NB4 (cell line): ENCODE measurements around the gene C11orf71.

Source experiments
- DNase-seq: peaks from one replicate; pipeline ENCODE4 v3.0.0; 2010; ENCODE audit warnings: low read depth
- H3K4me3 ChIP-seq: one replicate; pipeline ENCODE4 v1.5.1; 2011; ENCODE audit warnings: mild to moderate bottlenecking, low read depth, low read length, moderate library complexity
- MAX ChIP-seq: IDR thresholded peaks from 2 replicates; pipeline ENCODE4 v1.6.1; 2011; ENCODE audit warnings: low read depth, low read length
- MYC ChIP-seq: IDR thresholded peaks from 2 replicates; pipeline ENCODE4 v1.6.1; 2011; ENCODE audit warnings: low read depth, low read length
- POLR2A ChIP-seq: IDR thresholded peaks from 2 replicates; pipeline ENCODE4 v1.6.1; 2011; ENCODE audit warnings: mild to moderate bottlenecking; ENCODE audit not compliant: insufficient read length; ENCODE audit errors: extremely low read depth
- TF ChIP-seq, protein P1 (sequence below): IDR thresholded peaks from one replicate; pipeline ENCODE4 v1.5.1; 2012; ENCODE audit warnings: low read depth, low read length

Gene C11orf71

DNA sequence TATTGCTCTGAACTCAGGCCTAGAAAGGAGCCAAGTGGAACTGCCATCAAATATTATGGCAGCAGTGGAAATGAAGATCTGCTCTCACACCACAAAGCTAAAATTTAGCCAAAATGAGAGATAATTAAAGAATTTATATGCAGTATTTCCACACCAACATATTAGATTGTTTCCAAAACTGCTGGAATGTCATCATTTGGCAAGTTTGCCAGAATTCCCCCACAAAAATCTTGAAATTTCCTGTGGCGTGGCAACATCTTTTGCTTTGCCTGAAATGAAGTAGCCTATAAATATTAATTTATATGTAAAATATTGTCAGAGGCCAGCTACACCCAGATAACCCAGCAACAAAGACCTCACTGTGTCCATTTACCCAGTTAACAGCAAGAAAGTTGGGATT is 13.8 kb downstream of the C11orf71 start:
- TF ChIP-seq POLR2A (no peak), MYC (no peak), MAX (no peak)
- TF ChIP-seq, protein P1, sequence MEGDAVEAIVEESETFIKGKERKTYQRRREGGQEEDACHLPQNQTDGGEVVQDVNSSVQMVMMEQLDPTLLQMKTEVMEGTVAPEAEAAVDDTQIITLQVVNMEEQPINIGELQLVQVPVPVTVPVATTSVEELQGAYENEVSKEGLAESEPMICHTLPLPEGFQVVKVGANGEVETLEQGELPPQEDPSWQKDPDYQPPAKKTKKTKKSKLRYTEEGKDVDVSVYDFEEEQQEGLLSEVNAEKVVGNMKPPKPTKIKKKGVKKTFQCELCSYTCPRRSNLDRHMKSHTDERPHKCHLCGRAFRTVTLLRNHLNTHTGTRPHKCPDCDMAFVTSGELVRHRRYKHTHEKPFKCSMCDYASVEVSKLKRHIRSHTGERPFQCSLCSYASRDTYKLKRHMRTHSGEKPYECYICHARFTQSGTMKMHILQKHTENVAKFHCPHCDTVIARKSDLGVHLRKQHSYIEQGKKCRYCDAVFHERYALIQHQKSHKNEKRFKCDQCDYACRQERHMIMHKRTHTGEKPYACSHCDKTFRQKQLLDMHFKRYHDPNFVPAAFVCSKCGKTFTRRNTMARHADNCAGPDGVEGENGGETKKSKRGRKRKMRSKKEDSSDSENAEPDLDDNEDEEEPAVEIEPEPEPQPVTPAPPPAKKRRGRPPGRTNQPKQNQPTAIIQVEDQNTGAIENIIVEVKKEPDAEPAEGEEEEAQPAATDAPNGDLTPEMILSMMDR: no peak
- no peak overlapping the region for H3K4me3 ChIP-seq
- no peak for DNase-seq

GRCh38 chr11:114386131-114386530 is 14.2 kb downstream of the C11orf71 start:
- no peak for TF ChIP-seq MYC
- TF ChIP-seq MAX: no peak
- TF ChIP-seq, protein P1: no peak
- no peak for TF ChIP-seq POLR2A

GRCh38 chr11:114384487-114384886 is 15.8 kb downstream of the C11orf71 start:
- no peak overlapping the region for H3K4me3 ChIP-seq
- TF ChIP-seq MYC (no peak), MAX (no peak), POLR2A (no peak)
- TF ChIP-seq, protein P1: no peak
- peak; percentile 76 for DNase-seq

More at GRCh38 chr11:114386131-114386530, 14.2 kb downstream of the C11orf71 start:
- no peak for DNase-seq
- no peak overlapping the region for H3K4me3 ChIP-seq

- H3K4me3 ChIP-seq: no peak overlapping the region
- no peak for TF ChIP-seq MYC
- TF ChIP-seq MAX: no peak
- no peak for TF ChIP-seq POLR2A
- TF ChIP-seq, protein P1: no peak
- no peak for DNase-seq
Measured at GRCh38 chr11:114382509-114382908, 17.8 kb downstream of the C11orf71 start.

- no peak overlapping the region for H3K4me3 ChIP-seq
- TF ChIP-seq POLR2A (no peak), MAX (no peak)
- no peak for DNase-seq
Measured at GRCh38 chr11:114379394-114380069, 20.8 kb downstream of the C11orf71 start.

DNA sequence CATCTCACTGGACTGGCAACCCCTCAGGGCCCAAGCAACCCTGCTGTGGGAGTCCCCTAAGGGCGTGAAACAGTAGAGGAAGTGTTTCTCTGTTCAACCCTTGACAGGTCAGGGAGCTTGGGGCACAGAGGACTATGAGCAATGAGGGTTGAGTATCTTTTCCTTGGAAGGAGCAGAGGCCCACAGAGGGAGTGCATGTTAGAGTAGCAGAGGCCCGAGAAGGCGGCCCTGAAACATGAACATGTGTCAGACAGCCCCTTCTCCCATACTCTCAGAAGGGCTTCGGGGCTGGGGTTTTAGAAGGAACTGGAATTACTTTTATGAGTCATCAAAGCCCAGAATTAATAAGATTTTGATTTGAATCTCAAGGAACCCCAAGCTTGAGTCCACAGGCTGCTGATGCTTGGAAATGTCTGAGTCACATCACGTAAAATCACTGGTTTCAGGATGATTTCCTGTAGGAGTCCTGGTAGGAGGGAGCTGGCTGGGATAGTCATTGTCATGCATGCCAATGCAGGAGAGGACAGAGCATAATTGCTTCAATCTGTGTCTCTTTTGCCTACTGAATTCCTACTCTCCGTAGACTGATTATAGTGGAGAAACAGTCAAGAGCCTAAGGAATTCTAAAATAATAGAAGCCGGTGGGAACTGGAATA is 22.6 kb downstream of the C11orf71 start:
- TF ChIP-seq POLR2A: no peak
- TF ChIP-seq, protein P1: no peak
- no peak for TF ChIP-seq MAX
- TF ChIP-seq MYC: no peak
- DNase-seq: no peak
- H3K4me3 ChIP-seq: no peak overlapping the region
